Left kidney (tissue), 2 donors: ENCODE results near the gene COL4A4. TPM values are rescaled to one million over a fixed set of nuclear protein-coding genes. Genes with fewer than 3 reads are reported as not detected.
A peak's percentile ranks its signal among the peaks of the same experiment; 100 is the strongest.

Experiments used
- DNase-seq: peaks from one replicate; pipeline ENCODE4 v3.0.0-alpha.2; 2013
- polyA plus RNA-seq: library from polyadenylated mRNA; unstranded; fragments of 120-200 nt; gene quantifications from one replicate; pipeline ENCODE4 v1.2.1, GENCODE V29; 2013; ENCODE audit not compliant: insufficient read length

COL4A4 gene
- polyA plus RNA-seq, 1 donor = 48.6 TPM

DNA sequence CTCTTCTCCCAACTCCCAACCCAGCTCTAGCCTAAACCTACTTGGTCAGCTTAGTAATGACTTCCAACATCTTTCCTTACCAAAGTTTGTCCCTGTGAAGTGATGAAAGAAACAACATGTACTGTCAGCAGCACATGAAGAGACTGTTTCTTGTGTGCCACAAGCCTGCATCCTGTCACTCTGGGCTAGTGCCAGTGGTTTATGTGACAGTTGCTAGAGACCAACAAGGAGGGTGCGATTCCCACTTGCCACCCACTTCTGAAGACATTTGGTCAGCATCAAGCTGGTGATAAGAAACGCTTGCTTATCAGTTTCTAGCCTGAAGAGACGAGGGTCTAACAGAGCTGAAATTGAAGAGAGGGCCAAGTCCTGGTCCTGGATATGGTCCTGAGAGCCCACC, 132.6 kb downstream of the COL4A4 start:
- DNase-seq = no peak

DNA sequence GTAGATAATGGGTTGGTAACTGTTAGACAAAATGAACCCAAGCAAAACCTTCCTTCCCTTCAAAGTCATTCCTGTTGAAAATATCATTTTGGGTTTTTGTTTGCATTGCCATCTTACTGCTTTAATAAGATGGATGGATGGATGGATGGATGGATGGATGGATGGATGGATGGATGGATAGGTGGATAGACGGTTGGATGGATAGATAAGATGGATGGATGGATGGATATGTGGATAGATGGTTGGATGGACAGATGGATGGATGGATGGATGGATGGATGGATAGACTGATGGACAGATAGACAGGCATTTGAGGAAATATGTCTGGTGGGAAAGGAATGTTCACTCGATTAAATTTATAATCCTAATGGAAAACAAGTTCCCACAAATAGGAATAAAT, 133.2 kb downstream of the COL4A4 start:
- DNase-seq = no peak

DNA sequence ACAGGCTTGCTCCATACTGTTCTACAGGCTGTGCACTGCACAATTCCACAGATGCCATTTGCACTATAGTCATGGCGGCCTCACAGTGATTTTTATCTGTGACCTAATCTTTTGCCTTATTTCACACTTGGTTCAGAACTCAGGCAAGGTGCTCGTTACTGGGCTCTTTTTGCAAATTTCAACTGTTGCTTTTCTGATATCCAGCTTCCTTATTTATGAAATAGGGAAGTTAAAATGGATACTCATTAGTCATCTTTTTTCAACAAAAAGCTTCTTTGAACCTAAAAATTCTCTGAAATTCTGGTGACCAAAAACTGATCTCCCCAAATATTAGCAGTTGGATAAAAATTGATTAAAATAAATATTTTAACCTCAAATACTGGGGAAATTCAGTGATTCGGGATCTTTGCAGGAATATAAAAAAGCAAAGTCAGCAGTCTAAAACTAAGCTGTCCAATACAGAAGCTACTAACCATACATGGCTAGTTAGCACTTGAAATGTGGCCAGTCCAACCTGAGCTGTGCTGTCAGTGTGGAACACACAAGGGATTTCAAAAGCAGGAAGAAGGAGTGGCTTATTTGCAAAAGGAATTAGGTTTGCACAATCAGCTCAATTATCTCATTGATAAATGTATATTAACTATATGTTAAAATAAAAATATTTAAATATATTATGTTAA, 134.4 kb downstream of the COL4A4 start:
- no peak for DNase-seq

DNA sequence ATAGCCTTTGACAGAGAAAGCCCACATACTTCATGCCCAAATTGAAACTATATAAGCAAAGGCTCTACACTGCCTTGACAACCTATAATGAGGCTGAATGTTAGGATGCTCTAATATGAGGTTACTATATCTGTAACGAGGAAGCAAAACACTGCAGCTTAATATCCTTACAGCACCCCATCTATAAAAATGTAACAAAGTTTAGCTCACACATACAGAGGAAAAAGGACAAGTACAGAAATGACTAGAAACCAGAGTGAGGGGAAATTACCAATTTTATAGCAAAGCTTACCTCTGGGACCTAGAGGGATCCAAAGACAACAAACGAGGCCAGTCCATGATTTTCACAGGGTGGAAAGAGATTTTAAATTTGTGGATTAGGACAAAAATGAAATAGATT, 138.5 kb downstream of the COL4A4 start:
- DNase-seq = no peak

DNA sequence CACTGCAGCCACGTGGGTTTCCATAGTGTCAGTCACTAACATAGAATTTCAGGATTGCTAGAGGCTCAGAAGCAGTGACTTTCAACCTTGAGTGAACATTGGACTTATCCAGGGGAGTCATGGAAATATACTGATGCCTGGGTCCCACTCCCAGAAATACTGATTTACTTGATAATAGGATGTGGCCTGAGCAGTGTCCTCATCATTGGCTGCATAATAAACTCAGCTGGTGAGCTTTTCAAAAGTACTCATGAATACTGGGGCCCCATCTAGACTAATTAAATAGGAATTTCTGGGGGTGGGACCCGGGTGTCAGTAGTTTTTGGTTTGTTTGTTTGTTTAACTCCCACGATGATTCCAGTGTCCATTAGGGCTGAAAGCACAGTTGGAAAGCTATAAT, 141.4 kb downstream of the COL4A4 start:
- no peak for DNase-seq

DNA sequence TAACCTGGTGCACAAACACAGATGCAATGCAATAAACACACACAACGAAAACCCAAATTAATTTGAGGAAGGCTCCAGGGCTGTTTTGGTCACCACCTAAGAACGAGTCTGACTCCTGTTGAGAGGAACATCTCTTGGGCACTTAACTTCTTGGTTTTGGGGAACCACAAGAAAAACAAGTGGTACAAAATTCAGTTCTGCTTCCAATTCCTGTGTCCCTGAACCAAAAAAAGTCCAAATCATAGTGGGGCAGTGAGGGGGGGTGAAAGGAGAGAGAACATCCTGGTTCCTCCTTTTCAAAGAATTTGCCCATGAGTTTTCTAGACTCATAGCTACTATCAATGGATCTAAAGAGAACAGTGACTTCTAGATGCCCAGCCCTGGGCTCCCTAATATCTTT, 143.6 kb downstream of the COL4A4 start:
- no peak for DNase-seq

DNA sequence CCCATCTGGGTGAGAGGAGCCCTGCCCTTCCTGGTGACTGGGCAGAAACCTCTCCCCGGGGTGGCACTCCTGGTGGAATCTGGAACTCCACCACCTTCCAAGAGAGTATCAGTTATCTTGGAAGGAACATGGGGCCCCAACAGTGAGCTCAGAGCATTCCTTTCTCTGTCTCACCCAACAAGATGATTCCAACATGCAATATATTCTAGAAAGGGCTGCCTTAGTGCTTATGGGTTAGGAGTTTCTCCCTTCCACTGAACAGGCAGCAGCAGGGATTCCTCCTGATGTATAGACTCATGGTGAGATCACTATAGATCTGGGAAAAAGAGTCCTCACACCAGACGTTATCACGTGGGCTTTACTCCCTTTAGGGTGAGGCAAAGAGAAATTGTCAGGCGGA, 147.1 kb downstream of the COL4A4 start:
- no peak for DNase-seq

DNA sequence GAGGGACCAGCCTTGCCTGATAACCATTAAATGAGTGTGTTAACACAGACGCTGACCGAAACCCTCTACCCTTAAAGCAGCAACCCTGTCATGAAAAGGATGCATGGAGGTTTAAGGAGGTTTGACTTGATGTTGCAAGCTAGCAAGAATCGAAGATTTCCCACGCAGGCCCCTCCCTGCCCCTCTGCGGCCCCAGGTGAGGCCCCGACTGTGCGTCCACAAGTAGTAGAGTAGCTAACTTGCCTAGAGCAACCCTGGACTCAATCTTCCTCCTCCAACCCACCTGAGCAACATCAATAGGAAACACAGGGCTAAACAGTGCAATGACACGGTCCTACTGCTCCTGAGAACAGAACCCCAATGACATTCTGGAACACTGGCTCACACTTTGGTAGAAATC, 150.1 kb downstream of the COL4A4 start:
- DNase-seq = no peak

DNA sequence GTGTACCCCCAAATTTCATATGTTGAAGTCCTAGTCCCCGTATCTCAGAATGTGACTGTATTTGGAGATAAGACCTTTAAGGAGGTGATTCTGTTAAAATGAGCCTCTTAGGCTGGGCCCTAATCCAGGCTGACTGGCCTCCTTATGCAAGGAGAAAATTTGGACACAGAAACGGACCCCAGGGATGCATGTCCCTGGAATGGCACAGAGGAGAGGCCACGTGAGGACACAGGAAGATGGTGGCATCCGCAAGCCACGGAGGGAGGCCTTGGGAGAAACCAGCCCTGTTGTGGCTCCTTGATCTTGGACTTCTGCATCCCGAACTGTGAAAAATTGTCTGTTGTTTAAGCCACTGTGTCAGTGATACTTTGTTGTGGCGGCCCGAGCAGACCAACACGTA, 150.7 kb downstream of the COL4A4 start:
- DNase-seq = no peak

DNA sequence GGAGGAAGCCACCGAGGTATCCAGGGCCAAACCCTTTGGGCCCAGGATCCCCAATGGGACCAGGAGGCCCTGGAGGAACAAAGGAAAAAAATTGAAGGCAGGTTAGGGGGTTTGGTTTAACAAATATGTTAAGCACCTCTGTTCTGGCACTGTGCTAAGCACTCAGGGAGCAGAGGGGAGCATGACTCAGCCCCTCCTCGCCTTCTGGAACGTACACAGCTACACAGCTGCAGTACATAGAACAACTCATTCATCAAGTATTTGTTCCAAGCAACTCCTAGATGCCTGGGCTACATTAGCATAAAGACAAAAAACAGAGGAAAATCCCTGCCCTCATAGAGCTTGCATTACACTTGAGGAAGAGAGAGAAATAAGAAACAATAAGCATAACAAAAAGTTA, 153.6 kb downstream of the COL4A4 start:
- DNase-seq = no peak

DNA sequence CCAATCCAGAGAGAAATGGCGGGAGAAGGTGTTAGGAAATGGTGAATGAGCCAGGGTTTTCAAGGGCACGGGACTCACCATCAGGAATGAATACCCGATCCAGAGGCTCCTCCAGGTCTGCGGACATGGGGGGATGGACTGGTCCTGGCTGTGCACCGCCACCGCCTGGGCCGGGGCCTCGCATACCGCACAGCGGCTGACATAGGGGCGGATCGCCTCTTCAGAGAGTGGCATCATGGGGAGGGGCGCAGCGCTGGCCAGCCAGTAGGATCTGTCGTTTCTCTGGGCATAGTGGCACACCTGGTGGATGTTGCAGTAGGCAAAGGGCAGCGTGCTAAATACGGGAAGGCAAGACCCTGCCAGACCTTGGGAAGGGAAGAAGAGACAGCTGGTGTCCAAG, 156.1 kb downstream of the COL4A4 start:
- no peak for DNase-seq

DNA sequence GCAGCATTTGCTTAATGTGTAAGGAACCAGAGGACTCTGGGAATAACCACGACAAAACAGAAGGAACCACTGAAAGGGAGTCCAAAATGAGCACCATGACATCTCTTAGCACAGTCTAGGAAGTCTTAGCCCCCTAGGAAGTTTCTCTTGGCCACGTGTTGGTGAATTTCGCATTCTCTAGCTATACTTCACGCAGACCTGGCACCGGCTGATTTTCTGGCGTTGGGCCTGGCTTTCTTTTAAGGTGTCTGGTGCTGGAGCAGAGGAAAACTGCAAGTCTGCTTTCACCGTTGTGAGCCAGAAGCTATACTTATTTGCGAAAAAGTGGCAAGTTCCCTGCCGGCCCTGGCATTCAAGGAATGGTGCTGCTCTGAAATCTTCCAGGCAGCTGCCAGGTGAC, 156.9 kb downstream of the COL4A4 start:
- DNase-seq = no peak

DNA sequence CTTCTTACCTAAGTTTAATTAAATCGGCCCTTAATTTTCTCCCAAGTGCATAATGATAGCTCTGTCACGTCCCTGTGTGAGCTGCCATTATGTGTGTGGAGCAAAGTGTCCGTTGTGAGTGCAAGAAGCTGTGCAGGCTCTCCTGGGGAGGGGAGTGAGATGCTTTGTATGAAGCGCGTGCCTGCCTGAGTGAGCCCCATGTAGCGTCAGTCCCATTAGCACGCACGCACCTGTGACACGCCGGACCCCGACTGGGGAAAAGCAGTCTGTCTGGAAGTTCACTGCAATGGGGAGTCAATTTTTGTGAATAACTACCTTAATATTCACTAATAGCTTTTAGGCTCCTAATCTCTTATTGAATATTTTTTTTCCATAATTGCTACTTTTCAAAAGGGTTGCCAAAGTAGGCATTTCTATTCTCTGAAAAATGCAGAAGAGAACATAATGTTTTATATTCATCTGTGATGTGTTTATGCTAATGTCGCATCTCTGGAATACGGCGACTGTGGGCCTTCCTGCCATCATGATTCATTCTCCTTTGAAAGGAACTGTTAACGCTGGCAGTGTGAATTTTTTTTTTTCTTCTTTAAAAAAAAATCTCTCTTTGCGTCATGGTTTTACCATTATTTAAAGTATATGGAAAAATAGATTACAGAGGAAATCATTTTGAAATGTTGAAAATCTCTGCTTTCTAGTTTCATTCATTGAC, 157.7 kb downstream of the COL4A4 start:
- no peak for DNase-seq

DNA sequence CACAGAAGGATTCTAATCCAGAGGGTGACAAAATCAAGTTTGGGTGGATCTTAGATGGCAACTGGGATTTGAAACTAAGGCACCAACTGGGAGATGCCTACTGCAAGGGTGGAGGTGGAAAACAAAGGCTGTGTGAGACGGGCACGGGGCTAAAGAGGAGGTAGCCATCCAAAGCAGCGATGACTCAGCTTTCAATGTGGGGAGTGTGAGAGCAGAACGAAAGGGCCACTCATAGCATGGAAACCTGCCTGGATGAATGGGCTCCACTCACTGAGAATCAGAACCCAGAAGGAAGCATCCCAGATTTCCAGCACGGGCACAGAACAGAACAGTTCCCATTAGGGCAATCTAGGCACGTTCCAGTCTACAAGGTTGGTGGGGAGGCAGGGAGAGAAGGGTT, 159.5 kb downstream of the COL4A4 start:
- DNase-seq = no peak

DNA sequence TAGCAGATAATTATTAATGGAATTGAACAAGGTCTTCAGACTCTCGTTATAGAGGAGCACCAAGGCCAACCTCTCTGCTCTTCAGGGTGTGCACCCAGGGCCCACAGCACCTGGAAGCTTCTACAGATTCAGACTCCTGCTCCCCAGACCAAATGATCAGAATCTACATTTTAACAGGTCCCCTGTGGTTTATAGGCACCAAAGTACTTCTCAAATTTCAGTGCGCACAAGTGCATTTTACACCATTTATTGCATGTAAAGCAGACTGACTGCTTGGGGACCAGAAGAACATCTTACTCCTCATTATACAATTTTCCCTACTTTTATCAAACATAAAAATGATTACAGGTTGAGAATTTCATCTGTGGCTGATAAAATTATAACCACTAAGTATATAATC, 163.9 kb downstream of the COL4A4 start:
- DNase-seq = no peak

DNA sequence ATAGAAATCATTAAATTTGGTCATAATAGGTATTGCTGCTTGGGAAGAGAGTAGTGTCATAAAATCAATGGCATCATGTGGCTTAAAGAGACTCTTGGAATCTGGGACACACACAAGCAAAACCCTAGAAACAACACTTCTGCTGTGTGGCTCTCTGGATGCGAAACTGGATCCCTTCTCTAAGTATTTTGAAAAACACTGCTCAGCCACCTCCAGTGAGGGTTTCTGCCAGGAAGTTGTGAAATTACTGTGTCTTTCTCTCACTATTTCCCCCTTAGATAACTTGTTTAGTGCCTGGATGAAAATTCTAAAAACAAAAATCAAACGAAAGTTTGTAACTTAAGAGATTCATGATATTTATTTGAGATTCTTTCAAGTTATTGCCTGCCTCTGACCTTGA, 164.3 kb downstream of the COL4A4 start:
- DNase-seq = no peak

DNA sequence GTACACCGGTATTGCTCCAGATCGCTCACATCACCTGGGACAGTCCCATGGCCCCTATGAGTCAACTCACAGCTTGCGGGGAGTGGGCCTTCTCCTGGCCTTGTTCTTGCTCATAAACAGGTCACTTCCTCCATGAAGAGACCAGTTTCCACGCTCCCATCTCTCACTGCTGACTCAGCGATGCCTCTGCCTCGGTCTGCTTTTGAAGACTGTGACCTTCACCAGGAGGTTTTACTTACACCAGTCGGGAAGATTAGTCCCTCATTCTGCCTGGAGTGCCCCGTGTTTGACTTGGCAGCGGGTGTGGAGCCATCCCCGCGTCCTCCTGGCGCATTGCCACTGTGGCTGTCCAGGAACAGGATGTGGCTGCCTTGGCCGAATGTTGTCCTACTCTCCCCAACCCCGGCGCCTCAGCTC, 168.4 kb downstream of the COL4A4 start:
- DNase-seq = no peak

DNA sequence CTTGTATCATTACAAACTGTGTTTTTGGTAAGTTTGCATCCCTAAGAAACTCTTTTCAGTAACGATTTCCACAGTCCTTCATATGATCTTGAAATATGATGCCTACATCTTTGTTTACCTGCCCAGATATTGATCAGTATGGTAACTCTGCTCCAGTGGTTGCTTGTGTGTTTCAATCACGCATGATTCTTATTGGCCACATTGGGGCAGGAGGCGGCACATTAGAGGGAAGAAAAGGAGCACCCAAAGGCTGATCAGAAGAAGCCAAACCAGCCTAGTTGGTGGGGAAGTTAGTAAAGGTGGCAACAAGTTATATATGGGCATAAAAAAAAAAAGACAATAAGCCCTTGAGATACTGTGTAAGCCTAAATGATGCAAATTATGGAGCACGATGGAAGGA, 169.2 kb downstream of the COL4A4 start:
- DNase-seq = no peak

DNA sequence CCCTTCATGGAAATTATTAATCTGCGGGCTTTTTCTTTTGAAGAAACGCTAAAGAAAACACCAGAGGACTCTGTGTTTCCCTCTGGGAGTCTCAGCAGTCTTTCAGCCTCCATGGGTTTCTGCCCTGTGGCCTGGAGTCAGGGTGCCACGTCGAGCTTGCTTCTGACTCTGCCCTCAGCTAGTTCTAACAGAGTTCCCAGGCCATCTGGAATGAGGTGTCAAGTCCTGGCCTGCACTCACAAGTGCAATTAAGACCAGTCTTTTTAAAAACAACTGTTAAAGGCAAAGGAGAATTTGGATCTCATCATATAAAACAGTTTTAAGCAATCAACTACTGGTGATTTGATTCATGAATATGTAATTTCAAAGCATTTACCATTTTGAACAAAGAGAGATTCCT, 170.8 kb downstream of the COL4A4 start:
- DNase-seq = no peak

DNA sequence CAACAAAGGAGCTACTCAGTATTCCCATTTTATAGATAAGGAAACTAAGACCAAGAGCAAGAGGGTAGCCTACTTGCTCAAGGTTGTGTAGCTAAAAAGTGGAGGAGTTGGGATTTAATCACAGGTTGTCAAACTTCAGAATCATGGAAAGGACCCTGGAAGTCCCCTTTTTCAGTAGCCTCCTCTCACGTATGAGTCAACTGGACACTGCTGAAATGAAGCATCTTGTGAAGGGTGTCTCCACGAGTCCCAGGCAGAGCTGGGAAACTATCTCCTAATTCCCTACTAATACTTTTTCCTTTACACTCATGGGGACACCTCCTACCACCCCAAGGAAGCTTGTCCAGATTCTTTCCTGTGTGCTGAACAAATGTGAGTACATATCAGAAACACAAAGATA, 172.3 kb downstream of the COL4A4 start:
- no peak for DNase-seq

DNA sequence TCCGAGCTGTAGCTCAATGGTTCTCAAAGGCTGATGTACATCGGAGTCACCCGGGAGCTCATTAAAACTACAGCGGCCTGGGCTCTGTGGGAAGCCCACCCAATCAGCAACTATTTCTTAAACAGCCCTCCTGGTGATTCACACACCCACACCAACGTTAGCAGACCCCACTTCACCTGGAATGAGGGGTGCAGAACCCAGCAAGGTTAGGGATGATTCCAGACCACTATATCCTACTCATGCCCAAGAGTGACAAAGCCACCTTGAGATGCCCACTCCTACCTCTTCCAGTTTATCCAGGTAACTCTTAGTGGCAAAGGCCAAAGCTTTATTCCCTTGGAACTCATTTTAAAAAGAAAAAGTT, 178.4 kb downstream of the COL4A4 start:
- DNase-seq = no peak

DNA sequence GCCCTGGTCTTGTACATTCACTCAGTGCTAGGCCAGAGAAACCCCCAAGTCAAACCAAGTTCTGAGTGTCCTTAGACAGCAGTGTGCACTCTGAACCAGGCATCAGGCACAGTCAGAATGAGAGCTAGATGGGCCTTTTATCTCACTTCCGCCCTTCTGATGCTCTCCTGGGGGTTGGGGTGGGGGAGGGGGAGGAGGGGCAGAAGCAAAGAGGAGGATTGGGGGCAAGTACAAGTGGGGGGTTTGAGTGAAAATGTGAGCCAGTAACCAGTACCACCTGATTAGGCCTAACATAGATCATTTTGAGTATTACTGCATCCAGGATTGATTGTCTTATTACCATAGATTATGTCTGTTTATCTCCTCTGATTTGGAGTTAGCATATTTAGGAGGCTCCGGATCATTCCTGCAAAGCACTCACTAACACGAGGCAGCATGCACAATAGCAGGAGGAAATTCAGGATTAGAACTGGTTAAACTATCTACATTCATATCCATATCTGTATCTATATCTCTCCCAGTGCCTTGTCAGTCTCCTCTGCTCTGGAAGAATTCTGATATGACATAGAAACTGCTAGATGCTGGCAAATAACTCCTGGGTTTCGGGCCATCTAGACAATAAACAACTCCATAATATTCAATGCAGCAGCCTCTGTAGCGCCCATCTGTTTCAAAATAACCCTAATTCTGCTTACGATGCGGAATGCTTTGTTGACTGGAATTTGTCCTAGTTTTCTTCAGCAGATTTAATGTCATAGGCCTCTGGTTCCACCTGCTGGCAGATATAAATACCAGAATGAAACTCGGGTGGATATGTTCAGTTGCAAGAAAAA, 179.0 kb downstream of the COL4A4 start:
- peak; percentile 76 for DNase-seq
